ENCODE data around the gene LYST. TPM values are rescaled to one million over a fixed set of nuclear protein-coding genes. Genes with fewer than 3 reads are reported as not detected.

LYST gene
- total and polyA plus RNA-seq, 10 of the 15 experiments (the other 5 are each of a cell fraction or from before 2014, with no cell fraction given), result 3.3 to 28.1 (median 5.6) TPM

GRCh38 chr1:235703506-235703905 is 163.2 kb downstream of the LYST start:
- Histone ChIP-seq H3K79me2 (ENCODE audit: control insufficient read depth, insufficient read depth, low read length) (no peaks in the 10 kb centered on the region), H3K27ac (ENCODE audit: control insufficient read depth, insufficient read depth) (no peak overlapping the region), H3K36me3 (ENCODE audit: control insufficient read depth in 2 of 2, insufficient read depth in 2 of 2, low read length in 1 of 2) (no peaks in the 10 kb centered on the region; a peak in 1 of 4 replicates), H3K4me3 (no peak overlapping the region), H4K20me1 (ENCODE audit: control insufficient read depth, insufficient read depth) (no peaks in the 10 kb centered on the region), H3K9me3 (replicated peaks; ENCODE audit: control insufficient read depth, insufficient read depth, low read length) (no peaks in the 10 kb centered on the region), H3K9ac (ENCODE audit: control insufficient read depth, insufficient read depth, low read length) (no peak overlapping the region), H3K4me2 (ENCODE audit: control insufficient read depth, insufficient read depth) (no peak overlapping the region), H2AFZ (ENCODE audit: control insufficient read depth, low read depth, low read length) (no peak overlapping the region), H3K4me1 (ENCODE audit: control insufficient read depth, insufficient read depth, low read length) (no peaks in the 10 kb centered on the region), H3K27me3 (replicated peaks in 1 of 2; ENCODE audit: control insufficient read depth in 2 of 2, insufficient read depth in 2 of 2, low read length in 1 of 2) (no peaks in the 10 kb centered on the region)
- ChIA-PET SMC1A (ENCODE audit: uncharacterized antibody, unreplicated experiment) (interaction anchor here (0.6 to 1.7 kb wide), 3 partner anchors 13 to 139 kb away, joined by 3 to 5 read pairs (median 3); no protein-coding TSS in a partner anchor), POLR2A (interaction anchor here (0.5 kb wide), 1 partner anchor 280 kb away, joined by 3 read pairs; no protein-coding TSS in a partner anchor), CTCF (interaction anchor here (1.2 kb wide), 2 partner anchors 79 to 268 kb away, joined by 3 read pairs; no protein-coding TSS in a partner anchor), RAD21 (ENCODE audit: unreplicated experiment) (no interaction called here)
- in situ Hi-C loops (cut with MboI) (no loop called here), intact Hi-C loops (cut with micrococcal nuclease; ENCODE audit: unreplicated experiment) (no loop called here)
- no peak for ATAC-seq
- 96% methylated on average over 2 of the region's 2 CpGs for WGBS (ENCODE audit: insufficient coverage, insufficient replicate concordance, low lambda C conversion rate, missing lambda C conversion rate)
- FAIRE-seq, result no peak
- BruUV-seq (replicated peaks), result no TSS peak
- DNase-seq (ENCODE audit: low read depth, low spot score), result no peak
- TF ChIP-seq CBFB (IDR thresholded peaks at IDR 0.05; ENCODE audit: low read depth), result no peak
- no peak for TF ChIP-seq NFYB (IDR thresholded peaks at IDR 0.05; ENCODE audit: insufficient read depth, low read depth, low read length)
- no peak for TF ChIP-seq STAT1 (conservative IDR thresholded peaks at IDR 0.05)
- TF ChIP-seq, protein P1, sequence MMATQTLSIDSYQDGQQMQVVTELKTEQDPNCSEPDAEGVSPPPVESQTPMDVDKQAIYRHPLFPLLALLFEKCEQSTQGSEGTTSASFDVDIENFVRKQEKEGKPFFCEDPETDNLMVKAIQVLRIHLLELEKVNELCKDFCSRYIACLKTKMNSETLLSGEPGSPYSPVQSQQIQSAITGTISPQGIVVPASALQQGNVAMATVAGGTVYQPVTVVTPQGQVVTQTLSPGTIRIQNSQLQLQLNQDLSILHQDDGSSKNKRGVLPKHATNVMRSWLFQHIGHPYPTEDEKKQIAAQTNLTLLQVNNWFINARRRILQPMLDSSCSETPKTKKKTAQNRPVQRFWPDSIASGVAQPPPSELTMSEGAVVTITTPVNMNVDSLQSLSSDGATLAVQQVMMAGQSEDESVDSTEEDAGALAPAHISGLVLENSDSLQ (IDR thresholded peaks at IDR 0.05), result no peak
- no peak for TF ChIP-seq MYC (IDR thresholded peaks at IDR 0.05; ENCODE audit: insufficient read depth, insufficient read length, insufficient replicate concordance, low read length, severe bottlenecking)
- no peak for TF ChIP-seq ASH2L (IDR thresholded peaks at IDR 0.05; ENCODE audit: borderline replicate concordance, low read depth)
- TF ChIP-seq CBX3 (IDR thresholded peaks at IDR 0.05; ENCODE audit: borderline replicate concordance, low read depth), result no peak
- TF ChIP-seq BCL11A (IDR thresholded peaks at IDR 0.05; ENCODE audit: low read depth, low read length), result no peak
- TF ChIP-seq, protein P2, sequence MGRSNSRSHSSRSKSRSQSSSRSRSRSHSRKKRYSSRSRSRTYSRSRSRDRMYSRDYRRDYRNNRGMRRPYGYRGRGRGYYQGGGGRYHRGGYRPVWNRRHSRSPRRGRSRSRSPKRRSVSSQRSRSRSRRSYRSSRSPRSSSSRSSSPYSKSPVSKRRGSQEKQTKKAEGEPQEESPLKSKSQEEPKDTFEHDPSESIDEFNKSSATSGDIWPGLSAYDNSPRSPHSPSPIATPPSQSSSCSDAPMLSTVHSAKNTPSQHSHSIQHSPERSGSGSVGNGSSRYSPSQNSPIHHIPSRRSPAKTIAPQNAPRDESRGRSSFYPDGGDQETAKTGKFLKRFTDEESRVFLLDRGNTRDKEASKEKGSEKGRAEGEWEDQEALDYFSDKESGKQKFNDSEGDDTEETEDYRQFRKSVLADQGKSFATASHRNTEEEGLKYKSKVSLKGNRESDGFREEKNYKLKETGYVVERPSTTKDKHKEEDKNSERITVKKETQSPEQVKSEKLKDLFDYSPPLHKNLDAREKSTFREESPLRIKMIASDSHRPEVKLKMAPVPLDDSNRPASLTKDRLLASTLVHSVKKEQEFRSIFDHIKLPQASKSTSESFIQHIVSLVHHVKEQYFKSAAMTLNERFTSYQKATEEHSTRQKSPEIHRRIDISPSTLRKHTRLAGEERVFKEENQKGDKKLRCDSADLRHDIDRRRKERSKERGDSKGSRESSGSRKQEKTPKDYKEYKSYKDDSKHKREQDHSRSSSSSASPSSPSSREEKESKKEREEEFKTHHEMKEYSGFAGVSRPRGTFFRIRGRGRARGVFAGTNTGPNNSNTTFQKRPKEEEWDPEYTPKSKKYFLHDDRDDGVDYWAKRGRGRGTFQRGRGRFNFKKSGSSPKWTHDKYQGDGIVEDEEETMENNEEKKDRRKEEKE (IDR thresholded peaks at IDR 0.05), result no peak
- no peak for TF ChIP-seq RCOR1 (conservative IDR thresholded peaks at IDR 0.05; ENCODE audit: low read depth, low read length)
- no peak for TF ChIP-seq NKRF (conservative IDR thresholded peaks at IDR 0.05)
- no peak for TF ChIP-seq ESRRA (IDR thresholded peaks at IDR 0.05; ENCODE audit: low read length)
- TF ChIP-seq IRF3 (IDR thresholded peaks at IDR 0.05), result no peak
- TF ChIP-seq MYB (IDR thresholded peaks at IDR 0.05; ENCODE audit: borderline replicate concordance, low read depth, low read length), result no peak
- TF ChIP-seq TAF1 (IDR thresholded peaks at IDR 0.05; ENCODE audit: borderline replicate concordance, low read depth, low read length), result no peak
- no peak for TF ChIP-seq EP300 (IDR thresholded peaks at IDR 0.05; ENCODE audit: borderline replicate concordance in 1 of 2, control insufficient read depth in 1 of 2, low read depth in 2 of 2, low read length in 2 of 2)
- no peak for TF ChIP-seq JUND (IDR thresholded peaks at IDR 0.05; ENCODE audit: low read depth, low read length)
